ENCODE measurements around the gene SYCP1.
A peak's percentile ranks its signal among the peaks of the same experiment; 100 is the strongest.

SYCP1 gene

DNA sequence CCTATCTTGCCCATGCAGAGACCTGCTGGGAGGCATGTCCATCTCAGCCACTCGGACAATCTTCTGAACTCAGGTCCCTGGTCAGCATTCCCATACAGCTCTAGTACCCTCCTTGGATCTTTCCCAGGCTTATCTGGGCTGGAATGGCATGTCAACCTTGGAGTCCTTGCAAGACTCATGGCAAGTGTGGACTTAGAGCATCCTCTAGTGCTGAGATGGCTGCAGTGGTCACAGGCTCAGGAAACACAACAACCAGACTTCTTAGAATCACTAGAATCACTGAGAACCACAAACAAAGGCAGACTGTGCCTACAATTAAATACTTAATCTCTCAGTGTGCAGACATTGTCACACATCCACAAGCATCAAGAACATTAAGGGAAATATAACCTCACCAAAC lies 101.9 kb downstream of the SYCP1 start:
- peak; percentile 50 for TF ChIP-seq CTCF (IDR thresholded peaks at IDR 0.05; ENCODE audit: extremely low read depth, insufficient read depth, missing control alignments)
- in situ Hi-C loops (cut with MboI; ENCODE audit: low pct_unique_long_range_greater_than_20kb, low sequenced_read_pairs, unreplicated experiment): no loop called here
- DNase-seq (ENCODE audit: low spot score): no peak

- in situ Hi-C loops (cut with MboI; ENCODE audit: low pct_unique_long_range_greater_than_20kb, low sequenced_read_pairs, unreplicated experiment): no loop called here
- TF ChIP-seq CTCF (IDR thresholded peaks at IDR 0.05; ENCODE audit: extremely low read depth, insufficient read depth, missing control alignments): no peak
These were observed 104.8 kb downstream of the SYCP1 start for GRCh38 chr1:114959423-114959822.

GRCh38 chr1:114976891-114977290 lies 122.2 kb downstream of the SYCP1 start:
- in situ Hi-C loops (cut with MboI; ENCODE audit: low pct_unique_long_range_greater_than_20kb, low sequenced_read_pairs, unreplicated experiment): no loop called here
- TF ChIP-seq CTCF (IDR thresholded peaks at IDR 0.05; ENCODE audit: extremely low read depth, insufficient read depth, missing control alignments): no peak
- no peak for DNase-seq (ENCODE audit: low spot score)

More at GRCh38 chr1:114959423-114959822, 104.8 kb downstream of the SYCP1 start:
- no peak for DNase-seq (ENCODE audit: low spot score)

DNA sequence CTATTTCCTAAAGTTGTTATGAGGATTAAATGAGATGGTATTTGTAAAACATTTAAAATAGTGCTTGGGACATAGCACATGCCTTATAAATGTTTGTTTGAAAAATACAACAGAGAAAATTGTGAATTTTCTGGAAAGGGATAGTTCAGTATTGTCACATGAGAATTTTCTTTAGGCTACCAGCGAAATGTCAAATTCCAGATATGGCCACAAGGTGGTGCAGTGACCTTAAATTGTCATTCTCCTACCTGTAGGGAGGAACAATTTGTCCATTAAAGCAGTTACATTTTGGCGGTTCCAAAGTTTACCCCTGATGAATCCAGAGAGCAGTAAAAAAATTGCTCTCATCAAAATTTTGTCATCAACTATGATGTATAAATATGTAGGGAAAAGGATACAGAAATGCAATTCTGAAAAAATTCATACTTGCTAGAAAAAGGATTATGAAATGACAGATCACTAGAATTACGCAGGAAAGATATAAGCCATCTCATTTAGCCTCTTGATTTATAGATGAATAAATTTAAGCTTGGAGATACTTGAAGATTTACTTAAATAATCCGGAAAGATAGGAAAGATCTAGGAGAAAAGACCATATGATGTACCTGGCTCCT lies 124.7 kb downstream of the SYCP1 start:
- DNase-seq (ENCODE audit: low spot score): peak; percentile 22
- TF ChIP-seq CTCF (IDR thresholded peaks at IDR 0.05; ENCODE audit: extremely low read depth, insufficient read depth, missing control alignments): peak; percentile 72
- in situ Hi-C loops (cut with MboI; ENCODE audit: low pct_unique_long_range_greater_than_20kb, low sequenced_read_pairs, unreplicated experiment): no loop called here

GRCh38 chr1:114982251-114982650 lies 127.6 kb downstream of the SYCP1 start:
- in situ Hi-C loops (cut with MboI; ENCODE audit: low pct_unique_long_range_greater_than_20kb, low sequenced_read_pairs, unreplicated experiment): loop anchor here (10.0 kb wide), 1 partner anchor 123 kb away; no protein-coding TSS in a partner anchor
- no peak for TF ChIP-seq CTCF (IDR thresholded peaks at IDR 0.05; ENCODE audit: extremely low read depth, insufficient read depth, missing control alignments)
- no peak for DNase-seq (ENCODE audit: low spot score)

- no peak for DNase-seq (ENCODE audit: low spot score)
- in situ Hi-C loops (cut with MboI; ENCODE audit: low pct_unique_long_range_greater_than_20kb, low sequenced_read_pairs, unreplicated experiment): loop anchor here (10.0 kb wide), 1 partner anchor 119 kb away; no protein-coding TSS in a partner anchor
- no peak for TF ChIP-seq CTCF (IDR thresholded peaks at IDR 0.05; ENCODE audit: extremely low read depth, insufficient read depth, missing control alignments)
These were observed 131.6 kb downstream of the SYCP1 start for GRCh38 chr1:114986286-114986685.

Data from GM13977 (cell line).